K562 treated with DMSO at 1 percent for 4 hours (cell line): ENCODE results near the gene PCMTD2. TPM values are rescaled to one million over a fixed set of nuclear protein-coding genes. Genes with fewer than 3 reads are reported as not detected.

ENCODE experiments used
- total RNA-seq: library from RNA; unstranded; fragments of 300-600 nt; gene quantifications from 2 replicates; pipeline ENCODE4 v1.2.3, GENCODE V29; 2022; ENCODE audit not compliant: insufficient read depth

The PCMTD2 gene
- total RNA-seq = 18.6 and 19.3 TPM in 2 replicates

GRCh38 chr20:64255361-64256281, at the start of gene PCMTD2:
TSS of gene PCMTD2 (plus strand) at chr20:64255748. CDS start at chr20:64259966, 4,218 bp downstream.

Other genes starting within 250 kb of the PCMTD2 start
- 1.3 and 2.2 TPM in 2 replicates for gene C20orf204, start 219.6 kb upstream of the PCMTD2 start, total RNA-seq
- gene SOX18, start 206.1 kb upstream of the PCMTD2 start, total RNA-seq = 8.1 and 8.9 TPM in 2 replicates
- 14.6 and 23.6 TPM in 2 replicates for gene TCEA2, start 192.6 kb upstream of the PCMTD2 start, total RNA-seq
- gene RGS19, start 176.2 kb upstream of the PCMTD2 start, total RNA-seq = 16.8 and 21.3 TPM in 2 replicates
- gene OPRL1, start 175.7 kb upstream of the PCMTD2 start, total RNA-seq = 1.3 and 1.7 TPM in 2 replicates
- gene LKAAEAR1, start 171.3 kb upstream of the PCMTD2 start, total RNA-seq = not detected in 2 replicates
- not detected in 2 replicates for gene NPBWR2, start 148.2 kb upstream of the PCMTD2 start, total RNA-seq
- not detected in 2 replicates for gene MYT1, start 91.3 kb upstream of the PCMTD2 start, total RNA-seq